B cell (primary cell): Measurements from ENCODE around the gene KCTD6. TPM values are rescaled to one million over a fixed set of nuclear protein-coding genes. Genes with fewer than 3 reads are reported as not detected.

Source experiments
- ATAC-seq: fragments of 200-7000 bp; cut with Tn5 transposase; one replicate; pipeline ENCODE4 v1.10.0; 2021; ENCODE audit warnings: low read depth, mild to moderate bottlenecking, moderate number of reproducible peaks, moderate library complexity
- CTCF ChIA-PET: fragments of 350-600 bp; sonication (Branson Sonifier 250); formaldehyde crosslinking; loops from one replicate; lab custom pipeline; 2021; ENCODE audit warnings: antibody characterized with exemption, inconsistent platforms; lab: Charles Lee
- POLR2A ChIA-PET: fragments of 350-600 bp; sonication (Branson Sonifier 250); formaldehyde crosslinking; loops from one replicate; lab custom pipeline; 2021; ENCODE audit warnings: antibody characterized with exemption; lab: Charles Lee
- DNase-seq: peaks from one replicate; pipeline ENCODE4 v3.0.0; 2013
- H2AFZ ChIP-seq: 2 replicates; pipeline ENCODE4 v1.6.1; 2012; ENCODE audit warnings: mild to moderate bottlenecking, low read depth, low read length; ENCODE audit not compliant: insufficient read depth, poor library complexity, severe bottlenecking
- H3K27ac ChIP-seq, 2 donors: 1 replicate in 1 of 2; 2 replicates in 1 of 2; pipeline ENCODE4 v1.5.1; 2012 to 2013; ENCODE audit warnings: low read length in 2 of 2, mild to moderate bottlenecking in 2 of 2, moderate library complexity in 1 of 2
- H3K27me3 ChIP-seq, 4 experiments: fragments of 200-600 bp in 1 of 4; sonication (generic) in 1 of 4; replicated peaks in 1 of 4; 1 replicate in 2 of 4; 2 replicates in 2 of 4; pipeline versions ENCODE4 v1.6.1 to v1.7.0; 2013 to 2016; ENCODE audit warnings: low read length in 3 of 4, mild to moderate bottlenecking in 2 of 4, mixed read lengths in 1 of 4, moderate library complexity in 1 of 4; ENCODE audit not compliant: insufficient read depth in 4 of 4, control insufficient read depth in 3 of 4; ENCODE audit errors: control extremely low read depth in 1 of 4
- H3K36me3 ChIP-seq, 2 experiments: replicated peaks in 1 of 2; 1 replicate in 1 of 2; 2 replicates in 1 of 2; pipeline versions ENCODE4 v1.6.1 to v1.7.1; 2013; ENCODE audit warnings: low read length in 1 of 2; ENCODE audit not compliant: insufficient read depth in 2 of 2, control insufficient read depth in 1 of 2; ENCODE audit errors: control extremely low read depth in 1 of 2, extremely low read depth in 1 of 2
- H3K4me1 ChIP-seq, 2 donors: fragments of 200-600 bp in 1 of 2; sonication (generic) in 1 of 2; 1 replicate in 1 of 2; 2 replicates in 1 of 2; pipeline versions ENCODE4 v1.5.1 to v1.6.1; 2013 to 2017; ENCODE audit warnings: low read length in 2 of 2; ENCODE audit not compliant: control insufficient read depth in 2 of 2, insufficient read depth in 2 of 2
- H3K4me2 ChIP-seq: replicated peaks from 2 replicates; pipeline ENCODE3; 2012; ENCODE audit warnings: mild to moderate bottlenecking, low read depth, low read length; ENCODE audit not compliant: poor library complexity, severe bottlenecking
- H3K4me3 ChIP-seq, 5 experiments: fragments of 200-600 bp in 1 of 5; sonication (generic) in 1 of 5; 1 replicate in 3 of 5; 2 replicates in 2 of 5; pipeline versions ENCODE4 v1.5.1 to v1.7.0; 2011 to 2016; ENCODE audit warnings: low read length in 4 of 5, mild to moderate bottlenecking in 4 of 5, low read depth in 2 of 5, control low read depth in 1 of 5, moderate library complexity in 1 of 5; ENCODE audit not compliant: insufficient read depth in 1 of 5; ENCODE audit errors: control extremely low read depth in 1 of 5, extremely low read depth in 1 of 5
- H3K79me2 ChIP-seq: fragments of 200-600 bp; sonication (generic); one replicate; pipeline ENCODE4 v1.6.0; 2016; ENCODE audit warnings: low read length; ENCODE audit not compliant: control insufficient read depth, insufficient read depth
- H3K9ac ChIP-seq: fragments of 200-600 bp; sonication (generic); 2 replicates; pipeline ENCODE4 v1.6.1; 2017; ENCODE audit warnings: mild to moderate bottlenecking, low read length, moderate library complexity
- H3K9me3 ChIP-seq, 3 donors: one replicate each; pipeline versions ENCODE4 v1.6.1 to v1.7.1; 2013; ENCODE audit warnings: low read length in 2 of 3; ENCODE audit not compliant: control insufficient read depth in 2 of 3, insufficient read depth in 1 of 3; ENCODE audit errors: control extremely low read depth in 1 of 3
- H4K20me1 ChIP-seq: 2 replicates; pipeline ENCODE4 v1.6.0; 2012; ENCODE audit warnings: mild to moderate bottlenecking, low read length; ENCODE audit not compliant: insufficient read depth, control insufficient read depth, poor library complexity, severe bottlenecking
- H3K27ac Mint-ChIP-seq: one replicate; pipeline ENCODE4 v1.8.0; 2021; ENCODE audit warnings: mixed read lengths
- H3K27me3 Mint-ChIP-seq: one replicate; pipeline ENCODE4 v1.8.0; 2021; ENCODE audit warnings: mixed read lengths
- H3K4me1 Mint-ChIP-seq: one replicate; pipeline ENCODE4 v1.8.0; 2021; ENCODE audit warnings: mixed read lengths
- H3K4me3 Mint-ChIP-seq: one replicate; pipeline ENCODE4 v1.8.0; 2021; ENCODE audit warnings: mixed read lengths
- H3K9me3 Mint-ChIP-seq: one replicate; pipeline ENCODE4 v1.8.0; 2022; ENCODE audit warnings: mixed read lengths; ENCODE audit not compliant: insufficient read depth
- CTCF ChIP-seq: fragments of 200-600 bp; IDR thresholded peaks from one replicate; pipeline ENCODE4 v1.8.0; 2022; ENCODE audit warnings: antibody characterized with exemption, mild to moderate bottlenecking
- EZH2 ChIP-seq: IDR thresholded peaks from 2 replicates; pipeline ENCODE4 v1.6.1; 2012; ENCODE audit warnings: borderline replicate concordance, low read depth, mild to moderate bottlenecking, moderate library complexity, low read length; ENCODE audit not compliant: insufficient read depth, poor library complexity, severe bottlenecking
- WGBS: methylation state at CpG from one replicate; pipeline ENCODE4 v1.1.5; 2013; ENCODE audit warnings: missing lambda C conversion rate; ENCODE audit not compliant: insufficient coverage; 5-methylcytosine and 5-hydroxymethylcytosine counted together
- intact Hi-C: fragments of 100-400 bp; cut with micrococcal nuclease; formaldehyde crosslinking; loops from one replicate; pipeline ENCODE4 v1.10.0; 2022
- polyA plus RNA-seq: library from polyadenylated mRNA; depleted of rRNA; stranded (reverse); fragments of >200 nt; gene quantifications from 2 replicates; pipeline ENCODE4 v1.2.3, GENCODE V29; 2012
- total RNA-seq, 2 donors: library from RNA; stranded (reverse); fragments of 120-200 nt in 1 of 2; gene quantifications; 1 replicate in 1 of 2; 2 replicates in 1 of 2; pipeline versions ENCODE4 v1.2.3 to v1.2.4, GENCODE V29; 2013 to 2022

Gene KCTD6
- total and polyA plus RNA-seq, 2 donors (not counting 1 experiment from before 2014, with no cell fraction given) = 7.4 to 14.6 TPM

GRCh38 chr3:58534592-58535494 is 42.9 kb downstream of the KCTD6 start:
- no peaks in the 10 kb centered on the region for H4K20me1 ChIP-seq
- intact Hi-C loops = no loop called here

More at GRCh38 chr3:58534592-58535494, 42.9 kb downstream of the KCTD6 start:
- POLR2A ChIA-PET = no interaction called here
- Histone ChIP-seq H3K36me3 (no peaks in the 10 kb centered on the region), H3K9me3 (no peaks in the 10 kb centered on the region), H3K4me3 (no peak overlapping the region), H3K4me2 (no peak overlapping the region), H3K27me3 (no peaks in the 10 kb centered on the region), H3K4me1 (peaks cover 6 to 8% of the 10 kb centered on the region in 2 donors), H2AFZ (no peak overlapping the region), H3K79me2 (no peaks in the 10 kb centered on the region), H3K27ac (no peak overlapping the region), H3K9ac (no peak overlapping the region)
- no peaks in the 10 kb centered on the region for H3K9me3 Mint-ChIP-seq
- H3K27me3 Mint-ChIP-seq = no peaks in the 10 kb centered on the region
- ATAC-seq = no peak
- 89% methylated on average over 7 of the region's 9 CpGs for WGBS
- no peak for TF ChIP-seq CTCF
- no peak for TF ChIP-seq EZH2
- peaks cover 6% of the 10 kb centered on the region for H3K4me1 Mint-ChIP-seq
- H3K27ac Mint-ChIP-seq = no peak overlapping the region
- DNase-seq = no peak
- H3K4me3 Mint-ChIP-seq = no peak overlapping the region
- CTCF ChIA-PET = interaction anchor here (0.5 to 8.2 kb wide), 14 partner anchors 10 to 347 kb away, joined by 3 to 101 read pairs (median 4); partner anchors contain the start of genes HTD2, KCTD6 and RPP14
